ENCODE results near the gene SCGB3A1.

- TF ChIP-seq CTCF (IDR thresholded peaks at IDR 0.05) = no peak
- no peak for TF ChIP-seq POLR2A (IDR thresholded peaks at IDR 0.05)
These were observed 22.0 kb upstream of the SCGB3A1 start for GRCh38 chr5:180613188-180613813.
